ENCODE results near the gene BTG2.

Gene BTG2

GRCh38 chr1:203325026-203325417 lies 19.7 kb downstream of the BTG2 start:
- Histone ChIP-seq H3K4me1 (ENCODE audit: low read depth, poor library complexity, severe bottlenecking) (peaks cover 93% of the 10 kb centered on the region), H3K9ac (peak overlapping the region; percentile 37)

GRCh38 chr1:203325418-203326091 lies 20.2 kb downstream of the BTG2 start:
- Histone ChIP-seq H3K9ac (peak overlapping the region; percentile 69; the same call in 1 of the 2 replicates), H2AFZ (ENCODE audit: low read depth) (no peak overlapping the region; the same call in 1 of the 2 replicates), H3K27ac (peak overlapping the region; percentile 89)

More at GRCh38 chr1:203325026-203325417, 19.7 kb downstream of the BTG2 start:
- Histone ChIP-seq H3K27me3 (ENCODE audit: insufficient read depth, low read depth) (no peaks in the 10 kb centered on the region), H3K79me2 (ENCODE audit: insufficient read depth, low read depth) (0 out of 2 replicates have a peak, but pooled peaks cover 10% of the 10 kb centered on the region), H4K20me1 (ENCODE audit: insufficient read depth) (no peaks in the 10 kb centered on the region), H3K4me2 (peak overlapping the region; percentile 100), H3K4me3 (IDR thresholded peaks at IDR 0.05; ENCODE audit: insufficient read depth, low read depth, low read length) (peak overlapping the region; percentile 95), H2AFZ (ENCODE audit: low read depth) (peak overlapping the region; percentile 12; the same call in 1 of the 2 replicates), H3K36me3 (ENCODE audit: insufficient read depth) (no peaks in the 10 kb centered on the region), H3K27ac (peak overlapping the region; percentile 89)
- TF ChIP-seq CTCF (conservative IDR thresholded peaks at IDR 0.05; ENCODE audit: low read depth, low read length): no peak

GRCh38 chr1:203326830-203327683 lies 21.7 kb downstream of the BTG2 start:
- TF ChIP-seq CTCF (conservative IDR thresholded peaks at IDR 0.05; ENCODE audit: low read depth, low read length): peak; percentile 29; the same call in 1 of the 2 replicates
- Histone ChIP-seq H3K79me2 (ENCODE audit: insufficient read depth, low read depth) (0 out of 2 replicates have a peak, but pooled peaks cover 10% of the 10 kb centered on the region), H3K9ac (peak overlapping the region; percentile 69; the same call in 1 of the 2 replicates), H3K27ac (peak overlapping the region; percentile 89), H3K36me3 (ENCODE audit: insufficient read depth) (no peaks in the 10 kb centered on the region), H3K4me2 (peak overlapping the region; percentile 100), H3K27me3 (ENCODE audit: insufficient read depth, low read depth) (no peaks in the 10 kb centered on the region), H4K20me1 (ENCODE audit: insufficient read depth) (no peaks in the 10 kb centered on the region), H3K4me3 (IDR thresholded peaks at IDR 0.05; ENCODE audit: insufficient read depth, low read depth, low read length) (peak overlapping the region; percentile 88), H3K4me1 (ENCODE audit: low read depth, poor library complexity, severe bottlenecking) (peaks cover 95% of the 10 kb centered on the region), H2AFZ (ENCODE audit: low read depth) (peak overlapping the region; percentile 62)

More at GRCh38 chr1:203325418-203326091, 20.2 kb downstream of the BTG2 start:
- Histone ChIP-seq H3K79me2 (ENCODE audit: insufficient read depth, low read depth) (0 out of 2 replicates have a peak, but pooled peaks cover 10% of the 10 kb centered on the region), H3K4me3 (IDR thresholded peaks at IDR 0.05; ENCODE audit: insufficient read depth, low read depth, low read length) (no peak overlapping the region), H3K27me3 (ENCODE audit: insufficient read depth, low read depth) (no peaks in the 10 kb centered on the region), H3K36me3 (ENCODE audit: insufficient read depth) (no peaks in the 10 kb centered on the region), H3K4me2 (peak overlapping the region; percentile 100), H3K4me1 (ENCODE audit: low read depth, poor library complexity, severe bottlenecking) (peaks cover 93% of the 10 kb centered on the region), H4K20me1 (ENCODE audit: insufficient read depth) (no peaks in the 10 kb centered on the region)
- TF ChIP-seq CTCF (conservative IDR thresholded peaks at IDR 0.05; ENCODE audit: low read depth, low read length): no peak

GRCh38 chr1:203327684-203328457 lies 22.6 kb downstream of the BTG2 start:
- Histone ChIP-seq H3K27ac (peak overlapping the region; percentile 89), H3K4me1 (ENCODE audit: low read depth, poor library complexity, severe bottlenecking) (peaks cover 95% of the 10 kb centered on the region), H2AFZ (ENCODE audit: low read depth) (peak overlapping the region; percentile 62), H3K4me3 (IDR thresholded peaks at IDR 0.05; ENCODE audit: insufficient read depth, low read depth, low read length) (peak overlapping the region; percentile 88), H3K9ac (peak overlapping the region; percentile 69), H3K27me3 (ENCODE audit: insufficient read depth, low read depth) (no peaks in the 10 kb centered on the region), H3K36me3 (ENCODE audit: insufficient read depth) (no peaks in the 10 kb centered on the region), H3K4me2 (peak overlapping the region; percentile 100), H3K79me2 (ENCODE audit: insufficient read depth, low read depth) (0 out of 2 replicates have a peak, but pooled peaks cover 5% of the 10 kb centered on the region), H4K20me1 (ENCODE audit: insufficient read depth) (no peaks in the 10 kb centered on the region)
- no peak for TF ChIP-seq CTCF (conservative IDR thresholded peaks at IDR 0.05; ENCODE audit: low read depth, low read length)

All from KMS-11 (cell line).